Neuron (in vitro differentiated cells): ENCODE results near the gene ARL8A.

Experiments used
- H2AFZ ChIP-seq: one replicate; pipeline ENCODE4 v1.6.1; 2013; ENCODE audit warnings: low read depth, mild to moderate bottlenecking, inconsistent platforms, low read length, moderate library complexity
- H3K27me3 ChIP-seq: one replicate; pipeline ENCODE4 v1.6.1; 2013; ENCODE audit warnings: low read length; ENCODE audit not compliant: insufficient read depth
- H3K36me3 ChIP-seq: one replicate; pipeline ENCODE4 v1.6.1; 2013; ENCODE audit warnings: low read length; ENCODE audit not compliant: insufficient read depth
- H3K4me1 ChIP-seq: one replicate; pipeline ENCODE4 v1.6.1; 2013; ENCODE audit warnings: low read length; ENCODE audit not compliant: insufficient read depth
- H3K4me3 ChIP-seq: 2 replicates; pipeline ENCODE4 v1.5.1; 2013; ENCODE audit warnings: mild to moderate bottlenecking, low read length, moderate library complexity
- H3K9me3 ChIP-seq: one replicate; pipeline ENCODE4 v1.6.1; 2013; ENCODE audit warnings: low read length

The ARL8A gene

DNA sequence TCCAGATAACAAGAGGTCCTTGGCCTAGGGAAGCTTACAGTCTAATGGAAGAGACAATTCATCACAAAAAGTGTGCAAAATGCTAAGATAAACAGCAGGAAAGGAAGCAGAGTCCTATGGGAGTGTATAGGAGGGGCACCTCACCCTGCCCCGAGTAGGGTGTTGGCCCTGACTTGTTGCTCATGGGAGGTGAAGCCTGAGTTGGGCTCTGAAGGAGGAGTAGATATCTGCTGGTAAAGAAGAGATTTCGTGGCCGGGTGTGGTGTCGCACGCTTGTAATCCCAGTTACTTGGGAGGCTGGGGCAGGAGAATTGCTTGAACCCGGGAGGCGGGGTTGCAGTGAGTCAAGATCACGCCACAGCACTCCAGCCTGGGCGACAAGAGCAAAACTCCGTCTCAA, 40.5 kb downstream of the ARL8A start:
- H3K4me3 ChIP-seq, result no peak overlapping the region
- peaks cover 33% of the 10 kb centered on the region for H3K4me1 ChIP-seq
- no peaks in the 10 kb centered on the region for H3K9me3 ChIP-seq
- H3K36me3 ChIP-seq, result no peaks in the 10 kb centered on the region
- no peak overlapping the region for H2AFZ ChIP-seq
- H3K27me3 ChIP-seq, result no peaks in the 10 kb centered on the region

DNA sequence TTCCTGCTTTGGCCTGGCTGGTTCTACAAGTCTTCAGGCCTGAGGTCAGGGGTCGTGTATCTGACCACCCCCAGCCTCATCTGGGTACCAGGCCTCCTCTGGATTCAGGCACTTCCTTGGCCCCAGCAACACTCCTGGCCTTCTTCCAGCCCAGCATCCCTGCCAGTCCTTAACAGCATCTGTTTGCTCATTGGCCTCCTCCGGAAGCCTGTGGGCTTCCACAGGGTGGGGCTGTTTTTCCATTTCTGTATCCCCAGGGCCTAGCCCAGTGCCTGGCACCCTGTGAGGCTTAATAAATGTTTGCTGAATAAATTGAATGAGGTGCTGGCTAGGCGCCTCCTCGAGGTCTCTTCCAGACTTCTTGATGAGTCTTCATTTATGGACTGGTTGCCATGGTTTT, 43.4 kb downstream of the ARL8A start:
- no peaks in the 10 kb centered on the region for H3K27me3 ChIP-seq
- no peaks in the 10 kb centered on the region for H3K9me3 ChIP-seq
- no peak overlapping the region for H3K4me3 ChIP-seq
- H3K36me3 ChIP-seq, result no peaks in the 10 kb centered on the region
- H2AFZ ChIP-seq, result no peak overlapping the region
- H3K4me1 ChIP-seq, result peaks cover 12% of the 10 kb centered on the region

DNA sequence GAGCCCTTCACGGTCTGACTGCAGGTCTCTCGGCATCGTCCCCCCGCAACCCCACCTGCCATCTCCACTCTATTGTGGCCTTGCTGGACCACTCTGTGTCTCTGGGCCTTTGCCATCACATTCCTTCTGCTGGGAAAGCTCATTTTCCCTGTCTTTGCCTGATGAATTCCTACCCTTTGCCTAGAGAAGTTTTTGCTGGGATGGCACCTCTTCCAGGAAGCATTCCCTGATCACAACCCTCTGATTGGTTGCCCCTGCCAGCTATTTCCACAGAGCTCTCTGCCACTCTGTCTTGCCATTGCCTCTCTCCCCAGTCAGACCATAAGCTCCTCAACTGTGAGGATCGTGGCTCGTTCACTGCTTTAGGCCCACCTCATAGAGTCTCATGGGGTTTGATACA, 50.7 kb downstream of the ARL8A start:
- no peaks in the 10 kb centered on the region for H3K36me3 ChIP-seq

DNA sequence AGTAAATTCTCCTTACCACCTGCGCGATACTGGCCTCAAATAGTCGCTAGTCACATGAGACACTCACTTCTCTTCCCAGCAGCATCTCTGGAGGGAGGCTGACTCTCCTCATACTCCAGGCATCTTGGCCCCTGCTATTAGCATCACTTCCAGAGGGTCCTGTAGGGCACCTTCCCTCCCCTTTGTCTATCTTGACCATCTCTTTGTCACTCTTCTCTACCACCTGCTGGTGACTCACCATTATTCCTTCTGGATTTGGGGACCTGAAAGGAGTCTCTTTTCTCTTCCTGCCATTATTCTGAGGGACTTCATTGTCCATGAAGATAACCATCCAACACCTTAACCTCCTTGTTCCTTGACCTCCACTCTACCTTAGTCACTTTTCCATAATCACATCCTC, 53.5 kb downstream of the ARL8A start:
- Histone ChIP-seq H3K4me1 (peaks cover 13% of the 10 kb centered on the region), H3K36me3 (no peaks in the 10 kb centered on the region)

More for the DNA sequence above, 50.7 kb downstream of the ARL8A start:
- no peaks in the 10 kb centered on the region for H3K27me3 ChIP-seq
- H3K4me3 ChIP-seq, result no peak overlapping the region
- H2AFZ ChIP-seq, result no peak overlapping the region
- no peaks in the 10 kb centered on the region for H3K4me1 ChIP-seq
- H3K9me3 ChIP-seq, result no peaks in the 10 kb centered on the region

GRCh38 chr1:202088206-202088605, 56.3 kb downstream of the ARL8A start:
- H3K27me3 ChIP-seq, result no peaks in the 10 kb centered on the region
- H3K9me3 ChIP-seq, result no peaks in the 10 kb centered on the region
- H3K4me1 ChIP-seq, result peaks cover 23% of the 10 kb centered on the region
- H2AFZ ChIP-seq, result no peak overlapping the region
- H3K36me3 ChIP-seq, result no peaks in the 10 kb centered on the region
- no peak overlapping the region for H3K4me3 ChIP-seq

More for the DNA sequence above, 53.5 kb downstream of the ARL8A start:
- Histone ChIP-seq H3K27me3 (no peaks in the 10 kb centered on the region), H3K4me3 (no peak overlapping the region), H3K9me3 (no peaks in the 10 kb centered on the region), H2AFZ (no peak overlapping the region)

- Histone ChIP-seq H3K27me3 (no peaks in the 10 kb centered on the region), H3K4me3 (no peak overlapping the region), H3K36me3 (no peaks in the 10 kb centered on the region), H3K9me3 (no peaks in the 10 kb centered on the region), H3K4me1 (peaks cover 23% of the 10 kb centered on the region), H2AFZ (no peak overlapping the region)
Observed at GRCh38 chr1:202086579-202087350, 57.8 kb downstream of the ARL8A start.

GRCh38 chr1:202085682-202086373, 58.7 kb downstream of the ARL8A start:
- Histone ChIP-seq H3K4me1 (peaks cover 23% of the 10 kb centered on the region), H3K36me3 (no peaks in the 10 kb centered on the region), H3K9me3 (no peaks in the 10 kb centered on the region), H2AFZ (no peak overlapping the region), H3K27me3 (peaks cover 2% of the 10 kb centered on the region), H3K4me3 (no peak overlapping the region)

- Histone ChIP-seq H3K27me3 (peaks cover 3% of the 10 kb centered on the region), H3K4me1 (peaks cover 23% of the 10 kb centered on the region), H2AFZ (no peak overlapping the region), H3K4me3 (no peak overlapping the region), H3K36me3 (no peaks in the 10 kb centered on the region), H3K9me3 (no peaks in the 10 kb centered on the region)
Observed at GRCh38 chr1:202084791-202085681, 59.5 kb downstream of the ARL8A start.
